Suprapubic skin (tissue), 3 donors: ENCODE measurements around the gene NUDT13.

Source experiments
- CTCF ChIP-seq, 2 donors: fragments of 200-600 bp in 1 of 2; fragments of 450-650 bp in 1 of 2; sonication (generic) in 1 of 2; IDR thresholded peaks; one replicate each; pipeline ENCODE4 v1.5.1; 2016 to 2019; ENCODE audit warnings: antibody characterized with exemption in 2 of 2, mild to moderate bottlenecking in 1 of 2, moderate library complexity in 1 of 2
- EP300 ChIP-seq: sonication (generic); formaldehyde crosslinking; IDR thresholded peaks from one replicate; pipeline ENCODE4 v1.6.1; 2017; ENCODE audit warnings: antibody characterized with exemption
- POLR2A ChIP-seq, 2 donors: fragments of 450-650 bp; IDR thresholded peaks; one replicate each; pipeline ENCODE4 v1.6.1; 2017; ENCODE audit warnings: antibody characterized with exemption in 2 of 2, mild to moderate bottlenecking in 2 of 2, moderate library complexity in 2 of 2

DNA sequence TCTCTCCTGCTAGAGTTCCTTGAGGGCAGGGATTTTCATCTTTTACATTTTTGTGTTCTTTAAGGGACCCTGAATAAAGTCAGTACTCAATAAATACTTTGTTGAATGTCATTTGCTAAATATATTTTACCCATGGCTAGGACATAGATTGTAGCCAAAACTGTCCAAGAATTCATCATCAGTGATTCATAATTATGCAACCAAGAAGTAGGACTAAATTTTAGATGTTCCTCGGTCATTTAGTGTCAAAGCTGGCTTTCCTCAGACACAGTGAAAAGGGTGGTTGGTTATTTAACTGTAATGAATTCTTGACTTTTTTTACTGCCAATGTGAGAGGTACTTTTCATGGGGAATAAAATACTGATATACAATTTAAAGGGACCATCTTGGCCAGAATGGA, 3.3 kb downstream of the NUDT13 start:
- TF ChIP-seq CTCF (IDR thresholded peaks at IDR 0.05) (no peak), POLR2A (IDR thresholded peaks at IDR 0.05) (no peak), EP300 (no peak)
